ENCODE results near the gene BACH2. TPM values are rescaled to one million over a fixed set of nuclear protein-coding genes. Genes with fewer than 3 reads are reported as not detected.

The BACH2 gene
- total RNA-seq, 4 donors from 2014 or later = 3.6 to 13.4 (median 7.5) TPM

GRCh38 chr6:90249458-90249857 lies 47.2 kb downstream of the BACH2 start:
- ATAC-seq (no peak), DNase-seq (no peak)
- H3K27me3 ChIP-seq = no peaks in the 10 kb centered on the region
- peaks cover 9 to 17% of the 10 kb centered on the region in 2 donors for H3K4me1 ChIP-seq
- H3K4me3 ChIP-seq = no peak overlapping the region
- H3K9me3 ChIP-seq = no peaks in the 10 kb centered on the region
- TF ChIP-seq CTCF (IDR thresholded peaks at IDR 0.05 in 4 of 5, conservative IDR thresholded peaks at IDR 0.05 in 1 of 5) (no peak), POLR2A (IDR thresholded peaks at IDR 0.05) (no peak)
- intact Hi-C loops (cut with DNase I; ENCODE audit: low total_unique reads) = no loop called here
- no peaks in the 10 kb centered on the region for H3K36me3 ChIP-seq
- in situ Hi-C loops (cut with MboI; ENCODE audit: low sequenced_read_pairs in 4 of 4) = no loop called here
- H3K27ac ChIP-seq = no peak overlapping the region

GRCh38 chr6:90249034-90249433 lies 47.6 kb downstream of the BACH2 start:
- ATAC-seq (no peak), DNase-seq (no peak)
- H3K9me3 ChIP-seq = no peaks in the 10 kb centered on the region
- H3K27ac ChIP-seq = no peak overlapping the region
- intact Hi-C loops (cut with DNase I; ENCODE audit: low total_unique reads) = no loop called here
- no peak overlapping the region for H3K4me3 ChIP-seq
- no peaks in the 10 kb centered on the region for H3K36me3 ChIP-seq
- H3K27me3 ChIP-seq = no peaks in the 10 kb centered on the region
- in situ Hi-C loops (cut with MboI; ENCODE audit: low sequenced_read_pairs in 4 of 4) = no loop called here
- H3K4me1 ChIP-seq = peaks cover 9 to 17% of the 10 kb centered on the region in 2 donors
- TF ChIP-seq POLR2A (IDR thresholded peaks at IDR 0.05) (no peak), CTCF (IDR thresholded peaks at IDR 0.05 in 4 of 5, conservative IDR thresholded peaks at IDR 0.05 in 1 of 5) (no peak)

DNA sequence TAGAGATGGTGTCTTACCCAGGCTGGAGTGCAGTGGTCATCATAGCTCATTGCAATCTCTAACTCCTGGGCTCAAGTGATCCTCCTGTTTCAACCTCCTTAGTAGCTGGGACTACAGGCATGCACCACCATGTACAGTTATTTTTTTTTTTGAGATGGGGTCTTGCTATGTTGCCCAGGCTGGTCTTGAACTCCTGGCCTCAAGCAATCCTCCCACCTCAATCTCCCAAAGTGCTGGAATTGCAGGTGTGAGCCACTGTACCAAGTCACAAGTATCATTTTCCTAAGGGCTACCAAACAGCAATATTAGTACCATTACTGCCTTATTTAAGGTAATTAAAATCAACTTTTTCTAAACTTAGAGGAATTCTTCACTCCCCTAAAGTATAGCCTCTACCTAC lies 49.4 kb downstream of the BACH2 start:
- DNase-seq (no peak), ATAC-seq (no peak)
- Histone ChIP-seq H3K4me1 (peaks cover 0 to 15% of the 10 kb centered on the region in 2 donors), H3K27me3 (no peaks in the 10 kb centered on the region), H3K4me3 (no peak overlapping the region), H3K27ac (no peak overlapping the region), H3K9me3 (no peaks in the 10 kb centered on the region), H3K36me3 (no peaks in the 10 kb centered on the region)
- intact Hi-C loops (cut with DNase I; ENCODE audit: low total_unique reads) (no loop called here), in situ Hi-C loops (cut with MboI; ENCODE audit: low sequenced_read_pairs in 4 of 4) (no loop called here)
- TF ChIP-seq CTCF (IDR thresholded peaks at IDR 0.05 in 4 of 5, conservative IDR thresholded peaks at IDR 0.05 in 1 of 5) (no peak), POLR2A (IDR thresholded peaks at IDR 0.05) (no peak)

DNA sequence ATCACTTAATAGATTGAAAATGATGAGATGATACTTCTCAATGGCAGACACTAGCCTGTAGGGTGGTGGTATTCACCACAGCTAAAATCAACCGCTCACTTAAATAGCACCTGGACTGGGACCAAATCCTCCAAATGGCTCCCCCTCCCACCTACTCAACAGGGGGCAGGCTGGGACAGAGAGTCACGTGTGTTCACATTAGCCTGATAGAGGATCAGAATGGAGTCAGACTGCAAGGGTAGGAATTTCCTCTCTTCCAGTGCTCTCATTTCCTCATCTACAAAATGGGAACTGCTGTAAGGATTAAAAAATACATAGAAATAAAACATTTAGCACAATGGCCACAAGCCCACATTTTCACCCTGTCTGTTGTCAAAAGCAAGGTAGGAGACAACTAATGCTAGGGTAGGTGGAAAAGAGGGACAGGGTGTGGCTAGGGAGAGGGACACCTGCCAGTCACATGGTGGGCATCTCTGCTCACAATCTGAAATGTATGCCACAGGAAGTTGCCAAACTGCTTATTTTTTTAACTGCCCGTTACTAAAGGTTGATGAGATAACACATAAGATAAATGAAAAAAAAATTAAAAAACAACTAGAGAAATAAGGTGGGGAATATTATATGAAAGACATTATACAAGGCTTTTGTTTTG lies 55.3 kb downstream of the BACH2 start:
- in situ Hi-C loops (cut with MboI; ENCODE audit: low sequenced_read_pairs in 4 of 4) (no loop called here), intact Hi-C loops (cut with DNase I; ENCODE audit: low total_unique reads) (no loop called here)
- no peak for TF ChIP-seq POLR2A (IDR thresholded peaks at IDR 0.05)
- Histone ChIP-seq H3K4me3 (no peak overlapping the region), H3K4me1 (peaks cover 22 to 24% of the 10 kb centered on the region in 2 donors), H3K36me3 (no peaks in the 10 kb centered on the region), H3K27ac (peak overlapping the region in 3 of 4 donors; percentile 8 to 39 (median 29)), H3K27me3 (no peaks in the 10 kb centered on the region), H3K9me3 (no peaks in the 10 kb centered on the region)
- peak in 1 of 2 donors; percentile 14 for DNase-seq
- peak in 1 of 2 donors; percentile 38 for ATAC-seq

- H3K27ac ChIP-seq = peak overlapping the region in 3 of 4 donors; percentile 53 to 61 (median 56)
- no peaks in the 10 kb centered on the region for H3K36me3 ChIP-seq
- DNase-seq = no peak
- H3K4me1 ChIP-seq = peaks cover 30 to 33% of the 10 kb centered on the region in 2 donors
- in situ Hi-C loops (cut with MboI; ENCODE audit: low sequenced_read_pairs in 4 of 4) = no loop called here
- TF ChIP-seq CTCF (IDR thresholded peaks at IDR 0.05 in 4 of 5, conservative IDR thresholded peaks at IDR 0.05 in 1 of 5) = no peak
- TF ChIP-seq POLR2A (IDR thresholded peaks at IDR 0.05) = no peak
- intact Hi-C loops (cut with DNase I; ENCODE audit: low total_unique reads) = no loop called here
- H3K9me3 ChIP-seq = no peaks in the 10 kb centered on the region
- H3K4me3 ChIP-seq = peak overlapping the region in 3 of 4 donors; percentile 7 to 10 (median 7)
- H3K27me3 ChIP-seq = no peaks in the 10 kb centered on the region
- ATAC-seq = peak; percentile 37 to 78
These were observed 58.0 kb downstream of the BACH2 start for GRCh38 chr6:90238496-90239266.
